Astrocyte of the spinal cord (primary cell): ENCODE data around the gene VWC2L.

Source experiments
- DNase-seq: peaks from one replicate; pipeline ENCODE4 v3.0.0; 2011; ENCODE audit warnings: low read depth, low spot score
- H3K4me3 ChIP-seq: 2 replicates; pipeline ENCODE4 v1.5.1; 2011; ENCODE audit warnings: low read depth, mild to moderate bottlenecking, low read length, moderate library complexity
- CTCF ChIP-seq: IDR thresholded peaks from 2 replicates; pipeline ENCODE4 v1.5.1; 2012; ENCODE audit warnings: low read depth, mild to moderate bottlenecking, low read length, inconsistent platforms
- in situ Hi-C: cut with HindIII; loops from 2 replicates; pipeline ENCODE4 v1.10.0; 2017; ENCODE audit warnings: low sequenced_read_pairs

VWC2L gene

GRCh38 chr2:214450118-214450894 lies 39.5 kb downstream of the VWC2L start:
- DNase-seq = no peak
- in situ Hi-C loops = no loop called here
- no peak overlapping the region for H3K4me3 ChIP-seq
- TF ChIP-seq CTCF = no peak

- no peak for DNase-seq
- H3K4me3 ChIP-seq = no peak overlapping the region
- no peak for TF ChIP-seq CTCF
- in situ Hi-C loops = no loop called here
Observed at GRCh38 chr2:214451516-214452275, 40.8 kb downstream of the VWC2L start.

- H3K4me3 ChIP-seq = no peak overlapping the region
- in situ Hi-C loops = no loop called here
- TF ChIP-seq CTCF = no peak
- DNase-seq = peak; percentile 15
Observed at GRCh38 chr2:214465363-214466146, 54.7 kb downstream of the VWC2L start.

GRCh38 chr2:214469728-214470127 lies 58.9 kb downstream of the VWC2L start:
- in situ Hi-C loops = no loop called here
- no peak for TF ChIP-seq CTCF

GRCh38 chr2:214471382-214471781 lies 60.5 kb downstream of the VWC2L start:
- in situ Hi-C loops = no loop called here
- DNase-seq = no peak
- no peak for TF ChIP-seq CTCF
- H3K4me3 ChIP-seq = no peak overlapping the region

More at GRCh38 chr2:214469728-214470127, 58.9 kb downstream of the VWC2L start:
- no peak overlapping the region for H3K4me3 ChIP-seq
- DNase-seq = no peak

GRCh38 chr2:214471990-214472389 lies 61.1 kb downstream of the VWC2L start:
- TF ChIP-seq CTCF = no peak
- no peak overlapping the region for H3K4me3 ChIP-seq
- in situ Hi-C loops = no loop called here
- DNase-seq = peak; percentile 28
